Measurements from ENCODE around the gene DCHS1.

- TF ChIP-seq YY1 (IDR thresholded peaks at IDR 0.05; ENCODE audit: low read depth, low read length), result no peak
- TF ChIP-seq CEBPZ (IDR thresholded peaks at IDR 0.05; ENCODE audit: low read depth, low read length), result no peak
- TF ChIP-seq MXI1 (IDR thresholded peaks at IDR 0.05; ENCODE audit: low read depth, low read length), result no peak
- no peak for TF ChIP-seq NFYA (IDR thresholded peaks at IDR 0.05; ENCODE audit: borderline replicate concordance, low read depth, low read length)
- TF ChIP-seq SREBF2 (IDR thresholded peaks at IDR 0.05; ENCODE audit: low read length), result no peak
- TF ChIP-seq JUND (IDR thresholded peaks at IDR 0.05; ENCODE audit: low read depth, low read length), result no peak
- no peak for TF ChIP-seq CEBPB (IDR thresholded peaks at IDR 0.05; ENCODE audit: borderline replicate concordance in 1 of 2, low read depth in 2 of 2, low read length in 2 of 2)
- TF ChIP-seq ZNF274 (IDR thresholded peaks at IDR 0.05; ENCODE audit: insufficient read depth, insufficient read length), result no peak
- TF ChIP-seq POLR2A (IDR thresholded peaks at IDR 0.05; ENCODE audit: low read depth, low read length), result no peak
- TF ChIP-seq NFYB (IDR thresholded peaks at IDR 0.05; ENCODE audit: insufficient read depth, low read depth, low read length), result no peak
- no peak for TF ChIP-seq HSF1 (IDR thresholded peaks at IDR 0.05; ENCODE audit: low read depth, low read length)
- no peak for TF ChIP-seq CTCF (IDR thresholded peaks at IDR 0.05 in 2 of 3, conservative IDR thresholded peaks at IDR 0.05 in 1 of 3; ENCODE audit: control insufficient read depth in 2 of 3, extremely low read depth in 1 of 3, insufficient read depth in 1 of 3, low read depth in 3 of 3, low read length in 3 of 3)
These were observed 48.3 kb downstream of the DCHS1 start for GRCh38 chr11:6607190-6607795.

Measured in GM12878 (cell line).